ENCODE data around the gene PCK1.

Gene PCK1

DNA sequence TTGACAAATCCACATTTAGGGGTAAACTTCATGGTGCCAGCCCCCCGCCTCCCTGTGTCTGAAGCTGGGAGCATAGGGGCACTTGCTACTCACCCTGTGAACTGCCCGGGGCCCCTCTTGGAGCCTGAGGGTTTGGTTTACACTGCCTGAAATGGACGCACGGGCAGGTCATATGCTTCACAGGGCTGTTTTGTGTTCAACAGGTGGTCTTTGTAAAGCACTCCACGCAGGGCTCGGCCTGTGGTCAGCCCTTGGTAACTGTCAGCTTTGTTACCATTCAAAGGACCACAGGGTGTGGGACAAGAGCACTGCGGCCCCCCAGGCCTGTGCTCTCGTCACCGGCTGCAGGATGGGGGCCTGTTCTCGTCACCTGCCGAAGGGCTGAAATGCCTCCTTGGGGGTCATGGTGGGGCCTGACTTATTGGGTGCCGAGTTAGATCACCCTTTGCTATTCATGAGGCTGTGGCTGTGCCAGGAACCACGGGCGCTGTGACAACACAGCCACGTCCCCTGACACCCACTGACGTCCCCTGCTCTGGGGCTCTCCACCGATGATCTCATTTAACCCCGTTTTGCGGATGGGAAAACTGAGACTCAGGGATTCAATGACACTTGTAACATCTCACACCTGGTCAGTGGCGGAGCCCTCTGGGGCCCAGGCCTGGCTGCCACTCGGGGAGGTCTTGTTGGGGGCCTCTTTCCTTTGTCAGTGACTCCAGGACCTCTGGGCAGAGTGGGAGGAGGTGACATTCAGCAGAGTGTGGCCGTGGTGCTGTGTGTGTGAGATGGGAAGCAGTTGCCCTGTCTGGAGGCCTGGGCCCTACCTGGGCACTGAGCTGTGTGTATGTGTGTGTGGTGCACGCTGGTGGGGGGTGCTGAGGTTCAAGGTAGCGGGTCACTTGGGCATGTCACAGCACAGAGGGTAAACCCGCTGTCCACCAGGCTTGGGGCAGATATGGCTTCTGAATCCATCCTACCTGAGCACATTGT lies 34.4 kb downstream of the PCK1 start:
- Histone ChIP-seq H3K27me3 (ENCODE audit: control insufficient read depth in 1 of 2, insufficient read depth in 1 of 2, low read length in 2 of 2) (peaks cover 31 to 49% of the 10 kb centered on the region in 2 experiments), H3K14ac (ENCODE audit: low read length in 2 of 2) (no peak overlapping the region), H3K4ac (ENCODE audit: low read depth in 1 of 2, low read length in 2 of 2) (no peak overlapping the region), H3K4me2 (ENCODE audit: low read length, poor library complexity, severe bottlenecking) (no peak overlapping the region), H3K4me1 (ENCODE audit: control insufficient read depth, insufficient read depth, low read depth, low read length) (peaks cover 4% of the 10 kb centered on the region), H2BK120ac (ENCODE audit: low read depth, low read length) (no peak overlapping the region), H4K8ac (ENCODE audit: low read length) (no peak overlapping the region), H2AK5ac (ENCODE audit: low read length, severe bottlenecking) (no peak overlapping the region), H3K9ac (ENCODE audit: low read length) (no peak overlapping the region), H2BK15ac (ENCODE audit: low read depth, poor library complexity, severe bottlenecking) (no peak overlapping the region), H2BK12ac (ENCODE audit: low read length in 2 of 2) (no peak overlapping the region), H3K27ac (ENCODE audit: low read length, poor library complexity, severe bottlenecking) (no peak overlapping the region), H4K91ac (ENCODE audit: low read length) (no peak overlapping the region), H3K79me1 (replicated peaks; ENCODE audit: low read length, poor library complexity, severe bottlenecking) (no peaks in the 10 kb centered on the region), H3K36me3 (ENCODE audit: control insufficient read depth in 1 of 2, insufficient read depth in 2 of 2, low read depth in 1 of 2, low read length in 2 of 2) (no peaks in the 10 kb centered on the region), H3K4me3 (ENCODE audit: insufficient read depth in 1 of 2, low read depth in 1 of 2, low read length in 2 of 2) (no peak overlapping the region), H3K18ac (ENCODE audit: low read depth in 1 of 2, low read length in 2 of 2) (no peak overlapping the region), H3K9me3 (ENCODE audit: control insufficient read depth, low read length) (no peaks in the 10 kb centered on the region), H2BK5ac (ENCODE audit: low read depth, low read length, poor library complexity, severe bottlenecking) (no peak overlapping the region), H3K23ac (ENCODE audit: low read length in 2 of 2) (no peak overlapping the region), H2AFZ (ENCODE audit: low read depth, low read length) (no peak overlapping the region)
- DNase-seq, result no peak
- WGBS, result 90% methylated on average over 25 of the region's 25 CpGs

GRCh38 chr20:57596358-57596757 lies 35.4 kb downstream of the PCK1 start:
- no peak overlapping the region for H3K18ac ChIP-seq (ENCODE audit: low read depth in 1 of 2, low read length in 2 of 2)
- H2BK120ac ChIP-seq (ENCODE audit: low read depth, low read length), result no peak overlapping the region
- 59% methylated on average over 10 of the region's 11 CpGs for WGBS
- peaks cover 4% of the 10 kb centered on the region for H3K4me1 ChIP-seq (ENCODE audit: control insufficient read depth, insufficient read depth, low read depth, low read length)
- H3K9ac ChIP-seq (ENCODE audit: low read length), result no peak overlapping the region
- H3K36me3 ChIP-seq (ENCODE audit: control insufficient read depth in 1 of 2, insufficient read depth in 2 of 2, low read depth in 1 of 2, low read length in 2 of 2), result no peaks in the 10 kb centered on the region
- H2AFZ ChIP-seq (ENCODE audit: low read depth, low read length), result no peak overlapping the region
- H3K4me3 ChIP-seq (ENCODE audit: insufficient read depth in 1 of 2, low read depth in 1 of 2, low read length in 2 of 2), result no peak overlapping the region
- H3K14ac ChIP-seq (ENCODE audit: low read length in 2 of 2), result no peak overlapping the region
- H3K4me2 ChIP-seq (ENCODE audit: low read length, poor library complexity, severe bottlenecking), result no peak overlapping the region
- peaks cover 26 to 48% of the 10 kb centered on the region in 2 experiments for H3K27me3 ChIP-seq (ENCODE audit: control insufficient read depth in 1 of 2, insufficient read depth in 1 of 2, low read length in 2 of 2)
- no peak overlapping the region for H4K91ac ChIP-seq (ENCODE audit: low read length)
- DNase-seq, result no peak
- no peak overlapping the region for H2BK5ac ChIP-seq (ENCODE audit: low read depth, low read length, poor library complexity, severe bottlenecking)
- H3K23ac ChIP-seq (ENCODE audit: low read length in 2 of 2), result no peak overlapping the region
- no peaks in the 10 kb centered on the region for H3K9me3 ChIP-seq (ENCODE audit: control insufficient read depth, low read length)
- no peak overlapping the region for H3K4ac ChIP-seq (ENCODE audit: low read depth in 1 of 2, low read length in 2 of 2)
- H2BK15ac ChIP-seq (ENCODE audit: low read depth, poor library complexity, severe bottlenecking), result no peak overlapping the region
- no peak overlapping the region for H4K8ac ChIP-seq (ENCODE audit: low read length)
- H2AK5ac ChIP-seq (ENCODE audit: low read length, severe bottlenecking), result no peak overlapping the region
- no peaks in the 10 kb centered on the region for H3K79me1 ChIP-seq (replicated peaks; ENCODE audit: low read length, poor library complexity, severe bottlenecking)
- no peak overlapping the region for H3K27ac ChIP-seq (ENCODE audit: low read length, poor library complexity, severe bottlenecking)
- H2BK12ac ChIP-seq (ENCODE audit: low read length in 2 of 2), result no peak overlapping the region

GRCh38 chr20:57596998-57597939 lies 36.4 kb downstream of the PCK1 start:
- no peak overlapping the region for H2AK5ac ChIP-seq (ENCODE audit: low read length, severe bottlenecking)
- no peak overlapping the region for H2BK120ac ChIP-seq (ENCODE audit: low read depth, low read length)
- no peak overlapping the region for H2AFZ ChIP-seq (ENCODE audit: low read depth, low read length)
- no peak overlapping the region for H2BK5ac ChIP-seq (ENCODE audit: low read depth, low read length, poor library complexity, severe bottlenecking)
- H3K18ac ChIP-seq (ENCODE audit: low read depth in 1 of 2, low read length in 2 of 2), result no peak overlapping the region
- H3K23ac ChIP-seq (ENCODE audit: low read length in 2 of 2), result no peak overlapping the region
- H3K4me3 ChIP-seq (ENCODE audit: insufficient read depth in 1 of 2, low read depth in 1 of 2, low read length in 2 of 2), result no peak overlapping the region
- peak; percentile 36 for DNase-seq
- H3K4me2 ChIP-seq (ENCODE audit: low read length, poor library complexity, severe bottlenecking), result peak overlapping the region; percentile 46
- peaks cover 4% of the 10 kb centered on the region for H3K4me1 ChIP-seq (ENCODE audit: control insufficient read depth, insufficient read depth, low read depth, low read length)
- no peak overlapping the region for H4K91ac ChIP-seq (ENCODE audit: low read length)
- H4K8ac ChIP-seq (ENCODE audit: low read length), result no peak overlapping the region
- no peak overlapping the region for H3K9ac ChIP-seq (ENCODE audit: low read length)
- H3K36me3 ChIP-seq (ENCODE audit: control insufficient read depth in 1 of 2, insufficient read depth in 2 of 2, low read depth in 1 of 2, low read length in 2 of 2), result no peaks in the 10 kb centered on the region
- H3K9me3 ChIP-seq (ENCODE audit: control insufficient read depth, low read length), result no peaks in the 10 kb centered on the region
- H3K79me1 ChIP-seq (replicated peaks; ENCODE audit: low read length, poor library complexity, severe bottlenecking), result no peaks in the 10 kb centered on the region
- H3K27me3 ChIP-seq (ENCODE audit: control insufficient read depth in 1 of 2, insufficient read depth in 1 of 2, low read length in 2 of 2), result peaks cover 33 to 49% of the 10 kb centered on the region in 2 experiments
- H2BK15ac ChIP-seq (ENCODE audit: low read depth, poor library complexity, severe bottlenecking), result no peak overlapping the region
- no peak overlapping the region for H3K14ac ChIP-seq (ENCODE audit: low read length in 2 of 2)
- H3K27ac ChIP-seq (ENCODE audit: low read length, poor library complexity, severe bottlenecking), result no peak overlapping the region
- WGBS, result 30% methylated on average over 37 of the region's 39 CpGs
- no peak overlapping the region for H3K4ac ChIP-seq (ENCODE audit: low read depth in 1 of 2, low read length in 2 of 2)
- H2BK12ac ChIP-seq (ENCODE audit: low read length in 2 of 2), result no peak overlapping the region

- Histone ChIP-seq H2AK5ac (ENCODE audit: low read length, severe bottlenecking) (no peak overlapping the region), H2BK5ac (ENCODE audit: low read depth, low read length, poor library complexity, severe bottlenecking) (no peak overlapping the region), H3K9ac (ENCODE audit: low read length) (no peak overlapping the region), H3K4ac (ENCODE audit: low read depth in 1 of 2, low read length in 2 of 2) (no peak overlapping the region), H4K91ac (ENCODE audit: low read length) (no peak overlapping the region), H3K79me1 (replicated peaks; ENCODE audit: low read length, poor library complexity, severe bottlenecking) (no peaks in the 10 kb centered on the region), H3K18ac (ENCODE audit: low read depth in 1 of 2, low read length in 2 of 2) (no peak overlapping the region), H2BK15ac (ENCODE audit: low read depth, poor library complexity, severe bottlenecking) (no peak overlapping the region), H3K27me3 (ENCODE audit: control insufficient read depth in 1 of 2, insufficient read depth in 1 of 2, low read length in 2 of 2) (peaks cover 37 to 44% of the 10 kb centered on the region in 2 experiments), H2AFZ (ENCODE audit: low read depth, low read length) (no peak overlapping the region), H3K4me1 (ENCODE audit: control insufficient read depth, insufficient read depth, low read depth, low read length) (peaks cover 4% of the 10 kb centered on the region), H3K4me2 (ENCODE audit: low read length, poor library complexity, severe bottlenecking) (no peak overlapping the region), H3K4me3 (ENCODE audit: insufficient read depth in 1 of 2, low read depth in 1 of 2, low read length in 2 of 2) (no peak overlapping the region), H3K36me3 (ENCODE audit: control insufficient read depth in 1 of 2, insufficient read depth in 2 of 2, low read depth in 1 of 2, low read length in 2 of 2) (no peaks in the 10 kb centered on the region), H2BK12ac (ENCODE audit: low read length in 2 of 2) (no peak overlapping the region), H4K8ac (ENCODE audit: low read length) (no peak overlapping the region), H3K27ac (ENCODE audit: low read length, poor library complexity, severe bottlenecking) (no peak overlapping the region), H3K14ac (ENCODE audit: low read length in 2 of 2) (no peak overlapping the region), H2BK120ac (ENCODE audit: low read depth, low read length) (no peak overlapping the region), H3K9me3 (ENCODE audit: control insufficient read depth, low read length) (no peaks in the 10 kb centered on the region), H3K23ac (ENCODE audit: low read length in 2 of 2) (no peak overlapping the region)
- DNase-seq, result no peak
- 43% methylated on average over 8 of the region's 10 CpGs for WGBS
Measured at GRCh38 chr20:57598060-57598459, 37.1 kb downstream of the PCK1 start.

Data from mesenchymal stem cell (in vitro differentiated cells and primary cell).